Ovary (tissue), 9 donors: ENCODE results near the gene ZNF511. TPM values are rescaled to one million over a fixed set of nuclear protein-coding genes. Genes with fewer than 3 reads are reported as not detected.

Experiments
- DNase-seq, 5 donors: peaks; one replicate each; pipeline ENCODE4 v3.0.0-alpha.2; 2019 to 2020
- H3K27ac ChIP-seq, 2 donors: fragments of 200-600 bp; one replicate each; pipeline versions ENCODE4 v1.5.1 to v1.8.0; 2019 to 2022
- H3K27me3 ChIP-seq: fragments of 200-600 bp; one replicate; pipeline ENCODE4 v1.8.0; 2022
- H3K36me3 ChIP-seq: fragments of 200-600 bp; sonication (generic); one replicate; pipeline ENCODE4 v1.5.1; 2019
- H3K4me1 ChIP-seq: one replicate; pipeline ENCODE4 v1.8.1; 2013; ENCODE audit warnings: mild to moderate bottlenecking, moderate library complexity; ENCODE audit not compliant: insufficient read depth
- H3K4me3 ChIP-seq: fragments of 200-600 bp; sonication (generic); one replicate; pipeline ENCODE4 v1.5.1; 2017
- H3K9me3 ChIP-seq, 2 donors: fragments of 200-600 bp in 1 of 2; sonication (generic) in 1 of 2; one replicate each; pipeline versions ENCODE4 v1.5.1 to v1.8.1; 2013 to 2019; ENCODE audit warnings: mild to moderate bottlenecking in 1 of 2, moderate library complexity in 1 of 2
- CTCF ChIP-seq, 3 donors: fragments of 450-650 bp in 2 of 3; fragments of 200-600 bp in 1 of 3; IDR thresholded peaks; one replicate each; pipeline versions ENCODE4 v1.5.1 to v1.8.0; 2016 to 2022; ENCODE audit warnings: antibody characterized with exemption in 3 of 3, mild to moderate bottlenecking in 1 of 3
- EP300 ChIP-seq: sonication (generic); formaldehyde crosslinking; IDR thresholded peaks from one replicate; pipeline ENCODE4 v1.6.1; 2017; ENCODE audit warnings: antibody characterized with exemption
- POLR2A ChIP-seq: fragments of 450-650 bp; IDR thresholded peaks from one replicate; pipeline ENCODE4 v1.6.1; 2017; ENCODE audit warnings: antibody characterized with exemption, mild to moderate bottlenecking, moderate library complexity
- WGBS, 3 donors: extraction: QIAGEN DNeasy Blood & Tissue Kit in 1 of 3; methylation state at CpG; one replicate each; pipeline versions ENCODE4 v1.1.5 to v1.1.7; 2013 to 2017; 5-methylcytosine and 5-hydroxymethylcytosine counted together
- intact Hi-C, 4 donors: fragments of 100-400 bp; cut with DNase I; formaldehyde crosslinking; loops; one replicate each; pipeline versions ENCODE4 v1.11.0 to v1.15.1; 2022 to 2023
- polyA plus RNA-seq, 2 donors: library from polyadenylated mRNA; stranded (reverse); fragments of 200-250 nt in 1 of 2; fragments of 350-450 nt in 1 of 2; fragmentation: Illumina TruSeq in 1 of 2; extraction: RNeasy Lipid Tissue Mini Kit (QIAGEN cat#74804) in 1 of 2; gene quantifications; one replicate each; pipeline ENCODE4 v1.2.3, GENCODE V29; 2013 to 2014
- total RNA-seq, 7 donors: library from RNA; depleted of rRNA in 2 of 7; stranded (reverse); fragments of >200 nt in 2 of 7; fragmentation: NEBNext Ultra II Directional in 3 of 7; extraction: Animal tissue kit (Norgen Biotek cat#: 25700) in 3 of 7; gene quantifications; one replicate each; pipeline versions ENCODE4 v1.1.0 to v1.2.4, GENCODE V29; 2016 to 2023
- donor health status: DM: no; HTN: no; CAD: no; lungs with moderate emphysema.
- donor health status: DM: no; HTN: no; CAD: no.
- donor health status: Bipolar disorder and iron deficiency.
- donor health status: DM: yes; HTN: yes; CAD: no.
- donor health status: DM: no; HTN: no; CAD: no.
- donor health status: DM: yes; HTN: yes; CAD: no.

ZNF511 gene
- total and polyA plus RNA-seq, 9 donors: 16.3 to 64.8 (median 46.8) TPM

- WGBS, 3 donors: 74 to 87% (median 82%) methylated on average over 6 to 20 of the region's 20 CpGs
- Histone ChIP-seq H3K4me3 (no peak overlapping the region), H3K27ac (no peak overlapping the region), H3K4me1 (no peaks in the 10 kb centered on the region), H3K9me3 (no peaks in the 10 kb centered on the region), H3K27me3 (no peaks in the 10 kb centered on the region), H3K36me3 (no peaks in the 10 kb centered on the region)
- intact Hi-C loops: no loop called here
- DNase-seq: no peak
- TF ChIP-seq CTCF (IDR thresholded peaks at IDR 0.05): no peak
- no peak for TF ChIP-seq EP300
- TF ChIP-seq POLR2A: no peak
Observed at GRCh38 chr10:133270204-133270603, 38.5 kb upstream of the ZNF511 start.

- intact Hi-C loops: no loop called here
- Histone ChIP-seq H3K4me3 (no peak overlapping the region), H3K36me3 (no peaks in the 10 kb centered on the region), H3K27ac (no peak overlapping the region), H3K9me3 (no peaks in the 10 kb centered on the region), H3K27me3 (no peaks in the 10 kb centered on the region), H3K4me1 (no peaks in the 10 kb centered on the region)
- WGBS, 3 donors: 86 to 90% (median 87%) methylated on average over 15 to 19 of the region's 19 CpGs
- no peak for DNase-seq
- TF ChIP-seq CTCF (IDR thresholded peaks at IDR 0.05) (no peak), EP300 (no peak), POLR2A (no peak)
Observed at GRCh38 chr10:133270773-133271297, 37.9 kb upstream of the ZNF511 start.

- H3K4me1 ChIP-seq: no peaks in the 10 kb centered on the region
- 81 to 85% (median 83%) methylated on average over 33 to 35 of the region's 35 CpGs for WGBS, 3 donors
- no peaks in the 10 kb centered on the region for H3K27me3 ChIP-seq
- intact Hi-C loops: no loop called here
- no peak for TF ChIP-seq CTCF (IDR thresholded peaks at IDR 0.05)
- no peak for TF ChIP-seq EP300
- TF ChIP-seq POLR2A: no peak
- DNase-seq: no peak
- H3K4me3 ChIP-seq: no peak overlapping the region
- no peaks in the 10 kb centered on the region for H3K36me3 ChIP-seq
- H3K9me3 ChIP-seq: no peaks in the 10 kb centered on the region
- no peak overlapping the region for H3K27ac ChIP-seq
Observed at GRCh38 chr10:133271521-133272300, 37.0 kb upstream of the ZNF511 start.

GRCh38 chr10:133272301-133272963 lies 36.3 kb upstream of the ZNF511 start:
- H3K27me3 ChIP-seq: no peaks in the 10 kb centered on the region
- no peak overlapping the region for H3K27ac ChIP-seq
- no peaks in the 10 kb centered on the region for H3K9me3 ChIP-seq
- WGBS, 3 donors: 81 to 87% (median 82%) methylated on average over 29 of the region's 29 CpGs
- TF ChIP-seq POLR2A (no peak), CTCF (IDR thresholded peaks at IDR 0.05) (no peak), EP300 (no peak)
- intact Hi-C loops: no loop called here
- DNase-seq: no peak
- no peaks in the 10 kb centered on the region for H3K36me3 ChIP-seq
- no peak overlapping the region for H3K4me3 ChIP-seq
- H3K4me1 ChIP-seq: no peaks in the 10 kb centered on the region
